ENCODE results near the gene C3orf18. TPM values are rescaled to one million over a fixed set of nuclear protein-coding genes. Genes with fewer than 3 reads are reported as not detected.
A peak's percentile ranks its signal among the peaks of the same experiment; 100 is the strongest.
"Not testable (repeated sequence)": the region's sequence is repeated elsewhere in the genome, so short reads cannot be mapped to it uniquely, and the experiment has no call there.

The C3orf18 gene
- polyA plus RNA-seq, 1 donor: 19.4 TPM

DNA sequence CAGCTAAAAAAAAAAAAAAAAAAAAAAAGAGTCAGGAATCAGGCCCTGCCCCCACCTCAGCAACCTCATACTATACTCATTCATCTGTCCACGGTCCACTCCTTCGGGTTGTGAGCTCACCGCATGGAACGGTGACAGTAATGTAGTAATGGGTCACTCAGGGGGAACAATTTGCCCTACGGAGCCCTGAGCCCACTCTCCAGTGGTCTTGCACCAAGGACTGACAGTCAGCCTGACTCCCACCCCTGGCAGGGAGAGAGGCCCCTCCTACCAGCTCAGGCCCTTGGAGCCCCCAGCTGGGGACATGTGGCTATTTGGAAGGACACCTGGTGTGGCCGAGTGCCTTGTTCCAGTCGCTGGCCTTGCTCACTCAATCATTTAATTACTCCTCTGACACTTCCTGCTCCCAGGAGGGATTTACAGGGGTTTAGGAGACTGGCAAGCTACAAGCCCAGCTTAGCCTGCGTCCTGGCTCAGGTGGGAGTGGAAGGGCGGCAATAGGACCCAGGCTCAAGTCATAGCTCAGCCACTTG lies 44.2 kb downstream of the C3orf18 start:
- peak; percentile 78 for DNase-seq

DNA sequence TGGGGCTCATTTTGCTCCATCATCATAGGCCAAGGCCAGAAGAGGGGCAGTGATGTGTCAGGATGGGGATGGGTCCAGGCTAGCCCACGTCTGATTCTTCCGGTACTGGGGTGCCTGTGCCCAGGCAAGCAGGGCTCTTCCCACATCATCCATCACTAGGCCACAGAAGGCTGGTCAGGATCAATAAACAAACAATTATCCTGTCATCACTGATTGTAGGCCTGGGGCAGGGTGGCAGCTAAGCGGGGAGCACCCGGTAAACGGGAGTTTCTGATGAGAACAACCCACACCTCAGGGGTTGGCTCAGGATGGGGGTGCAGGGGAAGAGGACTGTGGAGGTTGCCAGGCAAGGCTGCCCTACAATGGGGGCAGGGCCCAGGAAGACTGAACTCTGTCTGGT lies 46.0 kb downstream of the C3orf18 start:
- no peak for DNase-seq

DNA sequence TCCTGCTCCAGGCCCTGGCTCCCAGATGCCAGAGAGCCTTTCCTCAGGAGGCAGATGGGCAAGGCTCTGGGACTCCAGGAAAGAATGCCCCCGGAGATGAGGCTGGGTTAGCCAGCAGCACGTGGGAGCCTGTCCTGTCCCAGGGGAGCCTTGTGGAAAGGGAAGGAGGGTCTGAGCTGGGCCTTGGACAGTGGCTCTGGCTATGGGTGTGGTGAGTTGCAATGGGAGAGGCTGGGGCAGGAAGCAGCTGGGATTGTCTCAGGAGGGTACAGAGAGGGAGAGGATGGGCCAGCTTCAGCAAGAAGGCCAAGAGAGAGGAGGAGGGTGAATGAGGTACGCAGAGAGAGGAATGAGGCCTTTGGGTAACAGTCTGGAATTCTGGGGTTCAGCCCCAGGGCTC lies 46.7 kb downstream of the C3orf18 start:
- DNase-seq: no peak

DNA sequence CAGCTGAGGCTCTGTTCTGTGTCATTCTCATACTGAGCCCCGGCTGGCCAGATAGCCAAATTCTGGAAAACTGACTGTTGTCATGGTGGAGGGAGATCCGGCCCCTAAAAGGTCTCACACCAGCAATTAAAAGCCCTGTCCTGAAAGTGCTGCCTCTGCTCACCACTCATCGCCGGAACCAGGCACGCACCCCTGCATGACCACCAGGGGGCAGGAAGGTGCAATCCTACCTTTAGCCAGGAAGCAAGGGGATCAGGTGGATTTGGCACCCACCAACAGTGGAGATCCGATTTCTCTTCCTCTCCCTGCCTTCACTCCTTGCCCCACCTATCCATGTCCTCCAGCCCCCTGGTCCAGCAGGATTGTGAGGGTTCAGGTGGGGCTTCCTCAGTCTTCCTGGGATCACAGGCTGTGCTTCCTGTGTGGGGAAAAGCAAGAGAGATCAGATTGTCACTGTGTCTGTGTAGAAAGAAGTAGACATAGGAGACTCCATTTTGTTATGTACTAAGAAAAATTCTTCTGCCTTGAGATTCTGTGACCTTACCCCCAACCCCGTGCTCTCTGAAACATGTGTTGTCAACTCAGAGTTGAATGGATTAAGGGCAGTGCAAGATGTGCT lies 48.0 kb downstream of the C3orf18 start:
- DNase-seq: no peak

DNA sequence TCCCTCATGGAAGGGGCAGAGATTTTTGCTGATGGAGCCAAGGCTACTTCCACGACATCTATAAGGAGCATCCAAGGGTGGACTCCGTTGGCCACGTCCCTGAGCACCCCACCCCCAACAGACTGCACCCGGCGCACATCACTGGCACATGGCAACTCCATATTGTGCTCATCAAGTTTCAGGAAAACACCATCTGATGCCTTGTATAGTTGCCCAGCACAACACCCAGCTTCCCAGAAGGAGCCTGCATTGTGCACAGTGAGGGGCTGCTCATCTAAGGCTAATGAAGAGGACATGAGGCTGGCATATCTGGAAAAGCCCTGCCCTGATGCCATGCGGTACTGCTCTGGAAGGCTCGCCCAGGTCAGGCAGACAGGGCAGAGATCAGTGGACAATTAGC lies 49.1 kb downstream of the C3orf18 start:
- no peak for DNase-seq

DNA sequence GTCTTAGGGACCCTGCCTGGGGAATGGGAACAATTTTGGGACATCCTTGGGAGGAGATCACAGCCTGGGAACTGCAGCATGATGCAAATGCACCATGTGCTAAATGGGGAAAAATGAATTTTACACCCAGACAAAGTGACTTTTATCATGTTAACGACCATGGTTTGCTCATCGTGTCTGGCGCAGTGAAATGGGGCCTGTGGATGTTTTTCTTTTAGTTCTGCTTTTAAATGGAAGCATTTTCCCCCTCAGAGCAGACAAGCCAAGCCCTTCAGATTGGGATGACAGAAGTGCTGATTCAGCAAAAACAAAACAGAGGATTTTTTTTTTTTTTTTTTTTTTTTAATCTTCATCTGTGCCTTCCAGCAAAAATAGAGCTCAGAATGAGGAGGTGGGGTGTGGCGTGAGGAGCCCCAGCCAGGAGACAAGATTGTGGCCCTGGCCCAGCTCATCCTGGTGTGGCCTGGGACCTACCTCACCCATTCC lies 49.8 kb downstream of the C3orf18 start:
- no peak for DNase-seq

DNA sequence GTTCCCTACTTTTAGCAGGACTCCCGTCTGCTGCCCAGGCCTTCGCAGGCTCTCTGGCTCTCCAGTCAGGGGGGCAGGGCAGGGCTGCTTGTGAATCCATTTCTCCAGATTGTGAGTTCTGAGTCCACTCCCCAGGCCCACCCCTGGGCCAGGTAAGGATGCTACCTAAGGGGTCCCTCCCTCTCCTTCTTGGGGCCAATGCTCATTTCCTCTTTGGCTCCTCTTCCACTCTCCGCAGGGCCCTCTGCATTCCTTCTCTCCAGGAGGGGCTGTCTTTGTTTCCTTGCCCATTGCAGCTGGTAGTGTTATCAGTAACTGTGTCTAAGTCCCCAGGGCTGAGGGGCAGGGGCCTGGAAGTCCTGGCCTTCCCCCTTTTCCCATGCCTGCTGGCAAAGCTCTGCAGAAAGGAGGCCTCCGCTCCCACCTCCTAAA lies 51.1 kb downstream of the C3orf18 start:
- no peak for DNase-seq

DNA sequence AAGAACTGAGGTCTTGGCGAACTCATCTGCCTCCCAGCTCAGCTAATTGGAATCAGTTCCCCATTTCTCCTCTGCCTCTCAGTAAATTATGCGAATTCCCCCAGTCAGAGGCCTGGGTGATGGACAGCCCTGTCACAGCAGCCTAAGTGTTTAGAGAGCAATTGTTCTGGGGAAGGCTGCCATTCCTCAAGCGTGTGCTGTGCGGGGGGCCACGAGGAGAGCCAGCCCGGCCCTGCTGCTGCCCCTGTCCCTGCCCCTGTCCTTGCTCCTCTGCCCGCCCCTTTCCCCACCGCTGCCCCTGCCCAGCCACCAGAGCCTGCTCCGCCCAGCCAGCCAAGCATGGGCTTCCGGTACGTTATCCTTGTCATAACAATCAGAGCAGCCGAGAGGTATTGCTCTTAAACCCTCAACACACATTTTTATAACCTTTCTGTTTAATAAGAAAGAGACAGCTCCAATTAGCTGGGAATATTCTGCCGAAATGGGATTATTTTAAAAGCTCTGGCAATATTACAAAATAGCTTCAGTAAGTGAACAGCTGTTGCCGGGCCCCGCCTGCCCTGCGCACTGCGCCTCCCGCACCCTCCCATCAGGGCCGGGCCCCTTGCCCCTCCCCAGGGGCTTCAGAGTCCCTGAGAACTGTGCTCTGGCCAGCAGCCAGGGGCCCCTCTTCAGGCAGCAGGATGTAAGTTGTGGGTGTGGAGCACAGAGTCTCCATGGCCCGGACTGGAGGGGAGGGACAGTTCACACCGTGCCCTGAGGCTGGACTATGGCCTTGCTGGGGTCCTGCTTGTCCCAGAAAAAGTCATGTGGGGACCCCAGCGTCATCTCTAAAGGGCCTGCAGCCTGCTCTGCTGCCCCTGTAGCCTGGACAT lies 51.7 kb downstream of the C3orf18 start:
- DNase-seq: peak; percentile 86

DNA sequence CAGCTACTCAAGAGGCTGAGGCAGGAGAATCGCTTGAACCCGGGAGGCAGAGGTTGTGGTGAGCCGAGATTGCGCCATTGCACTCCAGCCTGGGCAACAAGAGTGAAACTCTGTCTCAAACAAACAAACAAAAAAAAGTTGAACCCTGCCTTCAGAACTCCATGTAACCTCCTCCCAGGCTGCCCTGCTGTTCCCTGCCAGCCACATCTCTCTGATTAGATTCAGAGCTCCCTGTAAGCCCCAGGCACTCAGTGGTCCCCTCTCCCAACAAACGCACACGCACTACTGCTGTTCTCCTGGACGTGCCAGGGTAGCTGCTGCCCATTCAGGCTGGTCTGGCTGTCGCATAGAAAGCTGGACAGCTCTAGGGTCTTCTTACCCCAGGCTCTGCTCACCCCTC lies 54.6 kb downstream of the C3orf18 start:
- not testable (repeated sequence) for DNase-seq

DNA sequence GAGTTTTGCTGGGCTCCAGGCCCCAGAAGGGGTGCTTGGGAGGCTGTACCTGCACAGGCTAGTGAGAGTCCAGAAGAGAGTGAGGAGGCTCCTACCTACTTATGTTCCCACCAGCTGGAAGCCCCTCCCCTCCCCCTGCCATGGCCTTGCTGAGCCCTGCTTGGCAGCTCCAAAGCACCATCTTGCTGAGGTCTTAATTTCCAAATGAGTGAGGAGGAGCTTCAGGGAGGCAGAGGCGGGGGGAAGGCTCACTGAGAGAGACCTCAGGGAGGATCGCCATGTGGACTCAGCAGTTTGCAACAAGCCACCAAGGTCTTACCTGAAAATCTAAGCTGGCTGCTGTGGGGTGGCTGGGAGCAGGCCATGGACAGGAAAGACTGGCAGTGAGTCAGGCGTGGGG lies 55.4 kb downstream of the C3orf18 start:
- no peak for DNase-seq

DNA sequence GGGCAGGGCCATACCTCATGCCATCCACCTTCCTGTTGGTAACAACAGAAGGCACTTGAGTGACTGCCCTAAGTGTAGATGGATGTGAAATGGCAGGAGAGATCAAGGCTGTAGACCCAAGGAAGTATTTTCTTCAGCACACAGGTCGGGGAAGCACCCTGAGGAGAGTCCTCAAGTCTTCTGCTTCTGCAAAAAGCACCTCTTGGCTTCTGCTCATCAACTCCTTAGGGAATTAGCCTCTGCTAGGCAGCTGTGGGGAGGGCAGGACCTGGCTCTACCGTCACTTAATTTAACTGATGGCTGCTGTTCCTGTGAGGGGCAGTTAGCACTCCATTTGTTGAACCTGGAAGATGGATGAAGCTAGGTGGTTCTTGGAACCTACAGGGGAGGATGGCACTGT lies 57.2 kb downstream of the C3orf18 start:
- no peak for DNase-seq

DNA sequence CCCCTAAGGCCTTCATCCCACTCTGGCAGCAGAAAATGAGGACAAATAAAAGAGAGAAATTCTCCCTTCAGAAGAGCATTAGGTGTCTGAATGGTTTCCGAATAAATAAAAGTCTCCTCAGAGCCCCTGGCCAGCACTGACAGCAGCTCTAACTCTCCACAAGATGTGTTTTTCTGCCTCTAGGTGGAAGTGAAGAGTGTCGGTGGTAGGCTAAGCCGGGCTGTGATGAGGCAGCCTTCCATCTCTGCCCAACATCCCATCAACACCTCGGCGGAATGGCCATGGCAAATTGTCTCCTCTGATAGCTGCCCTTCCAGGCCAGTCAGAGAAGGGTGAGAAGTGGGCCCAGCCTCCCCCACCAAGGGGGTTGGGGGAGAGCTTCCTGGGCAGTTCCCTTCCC lies 57.8 kb downstream of the C3orf18 start:
- no peak for DNase-seq

DNA sequence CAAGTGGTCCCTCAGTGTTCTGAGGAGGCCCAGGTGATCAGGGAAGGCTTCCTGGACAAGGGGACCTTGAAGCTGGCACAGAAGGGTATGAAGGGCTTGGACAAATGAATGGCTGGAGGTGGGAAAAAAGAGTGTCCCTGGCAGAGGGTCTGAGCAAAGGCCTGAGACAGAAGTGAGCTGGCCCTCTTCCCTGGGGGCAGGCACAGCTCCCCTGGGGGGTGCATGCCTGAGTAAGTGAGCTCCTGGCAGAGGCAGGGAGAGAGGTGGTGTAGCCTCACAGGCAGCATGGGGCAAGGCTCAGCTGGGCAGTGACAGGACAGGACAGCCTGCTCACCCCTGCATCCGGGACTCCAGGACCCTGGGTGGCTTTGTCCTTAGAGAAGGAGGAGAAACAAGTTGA lies 58.7 kb downstream of the C3orf18 start:
- DNase-seq: no peak

Other genes starting within 250 kb of the C3orf18 start
- gene HYAL2, start 245.0 kb downstream of the C3orf18 start, polyA plus RNA-seq (ENCODE audit: insufficient read length): 53.6 TPM
- gene TUSC2, start 239.5 kb downstream of the C3orf18 start, polyA plus RNA-seq (ENCODE audit: insufficient read length): 22.0 TPM
- 19.6 TPM for gene RASSF1, start 226.9 kb downstream of the C3orf18 start, polyA plus RNA-seq (ENCODE audit: insufficient read length)
- 4.2 TPM for gene ZMYND10, start 222.0 kb downstream of the C3orf18 start, polyA plus RNA-seq (ENCODE audit: insufficient read length)
- gene NPRL2, start 217.0 kb downstream of the C3orf18 start, polyA plus RNA-seq (ENCODE audit: insufficient read length): 34.8 TPM
- 14.1 TPM for gene CYB561D2, start 216.9 kb downstream of the C3orf18 start, polyA plus RNA-seq (ENCODE audit: insufficient read length)
- 28.6 TPM for gene TMEM115, start 208.2 kb downstream of the C3orf18 start, polyA plus RNA-seq (ENCODE audit: insufficient read length)
- 14.6 TPM for gene CACNA2D2, start 64.1 kb downstream of the C3orf18 start, polyA plus RNA-seq (ENCODE audit: insufficient read length)
- 22.8 TPM for gene HEMK1, start 1.8 kb upstream of the C3orf18 start, polyA plus RNA-seq (ENCODE audit: insufficient read length)
- 29.4 TPM for gene CISH, start 44.0 kb upstream of the C3orf18 start, polyA plus RNA-seq (ENCODE audit: insufficient read length)
- 49.1 TPM for gene MAPKAPK3, start 49.4 kb upstream of the C3orf18 start, polyA plus RNA-seq (ENCODE audit: insufficient read length)
- gene DOCK3, start 107.2 kb upstream of the C3orf18 start, polyA plus RNA-seq (ENCODE audit: insufficient read length): 2.1 TPM

Data from left kidney (tissue), 2 donors.